ENCODE results near the gene STK24.
A peak's percentile ranks its signal among the peaks of the same experiment; 100 is the strongest.

STK24 gene

DNA sequence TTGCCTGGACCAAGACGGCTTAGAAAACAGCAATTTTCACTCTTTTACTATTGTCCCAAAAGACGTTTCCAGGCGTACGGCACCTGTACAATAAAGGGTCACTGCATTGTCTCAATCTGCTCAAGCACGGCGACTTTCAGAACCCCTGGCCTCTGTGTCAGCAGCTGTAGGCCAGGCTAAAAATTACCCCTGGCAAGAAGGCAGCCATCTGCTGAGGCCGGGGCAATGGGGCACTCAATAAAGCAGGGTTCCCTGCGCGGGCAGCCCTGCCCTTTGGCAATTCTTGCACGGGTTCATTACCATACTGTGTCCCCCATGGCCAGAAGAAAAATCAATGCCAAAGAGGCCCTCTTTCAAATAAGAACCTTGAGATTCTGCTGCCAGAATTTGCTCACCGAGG, 52.1 kb downstream of the STK24 start:
- Histone ChIP-seq H3K4me2 (ENCODE audit: low read depth, low read length, poor library complexity, severe bottlenecking) (no peak overlapping the region), H3F3A (ENCODE audit: low read depth) (no peaks in the 10 kb centered on the region), H3K9ac (ENCODE audit: low read depth, low read length, poor library complexity, severe bottlenecking) (no peak overlapping the region), H3K79me2 (ENCODE audit: insufficient read depth, low read length) (peaks cover 100% of the 10 kb centered on the region), H4K20me1 (ENCODE audit: insufficient read depth, low read length, poor library complexity, severe bottlenecking) (peaks cover 77% of the 10 kb centered on the region), H3K9me3 (ENCODE audit: insufficient read depth, low read depth, low read length) (no peaks in the 10 kb centered on the region), H3K4me1 (ENCODE audit: insufficient read depth, low read length, poor library complexity, severe bottlenecking) (peaks cover 16% of the 10 kb centered on the region), H3K4me3 (ENCODE audit: low read length, poor library complexity, severe bottlenecking) (no peak overlapping the region), H3K9me2 (replicated peaks; ENCODE audit: low read depth, low read length) (no peaks in the 10 kb centered on the region), H3K27me3 (ENCODE audit: insufficient read depth, low read length, poor library complexity, severe bottlenecking) (no peaks in the 10 kb centered on the region), H3K36me3 (ENCODE audit: insufficient read depth, low read length) (no peaks in the 10 kb centered on the region; the same call in 1 of the 2 replicates), H2AFZ (ENCODE audit: low read length) (no peak overlapping the region)
- TF ChIP-seq EZH2phosphoT487 (IDR thresholded peaks at IDR 0.05; ENCODE audit: borderline replicate concordance): no peak
- TF ChIP-seq, protein P1, sequence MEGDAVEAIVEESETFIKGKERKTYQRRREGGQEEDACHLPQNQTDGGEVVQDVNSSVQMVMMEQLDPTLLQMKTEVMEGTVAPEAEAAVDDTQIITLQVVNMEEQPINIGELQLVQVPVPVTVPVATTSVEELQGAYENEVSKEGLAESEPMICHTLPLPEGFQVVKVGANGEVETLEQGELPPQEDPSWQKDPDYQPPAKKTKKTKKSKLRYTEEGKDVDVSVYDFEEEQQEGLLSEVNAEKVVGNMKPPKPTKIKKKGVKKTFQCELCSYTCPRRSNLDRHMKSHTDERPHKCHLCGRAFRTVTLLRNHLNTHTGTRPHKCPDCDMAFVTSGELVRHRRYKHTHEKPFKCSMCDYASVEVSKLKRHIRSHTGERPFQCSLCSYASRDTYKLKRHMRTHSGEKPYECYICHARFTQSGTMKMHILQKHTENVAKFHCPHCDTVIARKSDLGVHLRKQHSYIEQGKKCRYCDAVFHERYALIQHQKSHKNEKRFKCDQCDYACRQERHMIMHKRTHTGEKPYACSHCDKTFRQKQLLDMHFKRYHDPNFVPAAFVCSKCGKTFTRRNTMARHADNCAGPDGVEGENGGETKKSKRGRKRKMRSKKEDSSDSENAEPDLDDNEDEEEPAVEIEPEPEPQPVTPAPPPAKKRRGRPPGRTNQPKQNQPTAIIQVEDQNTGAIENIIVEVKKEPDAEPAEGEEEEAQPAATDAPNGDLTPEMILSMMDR (conservative IDR thresholded peaks at IDR 0.05; ENCODE audit: low read length): no peak

DNA sequence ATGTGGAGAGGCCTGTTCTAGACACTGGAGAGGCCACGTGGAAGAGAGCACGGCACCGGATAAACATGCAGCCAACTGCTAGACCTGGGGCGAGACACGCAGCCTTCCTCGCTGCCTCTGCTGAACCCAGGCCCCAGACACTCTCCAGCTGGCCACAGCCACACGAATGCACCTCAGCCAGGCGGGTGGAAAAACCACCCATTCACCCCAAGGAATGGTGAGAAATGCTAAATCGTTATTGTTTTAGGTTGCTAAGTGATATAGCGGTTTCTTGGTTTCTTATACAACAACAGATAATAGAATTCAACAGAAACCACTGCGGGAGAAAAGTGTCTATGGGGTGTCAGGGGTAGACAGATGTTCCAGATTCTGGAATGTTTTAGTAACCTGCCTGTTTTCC, 52.5 kb downstream of the STK24 start:
- no peaks in the 10 kb centered on the region; the same call in 1 of the 2 replicates for H3K36me3 ChIP-seq (ENCODE audit: insufficient read depth, low read length)
- H3K4me2 ChIP-seq (ENCODE audit: low read depth, low read length, poor library complexity, severe bottlenecking): peak overlapping the region; percentile 12
- peaks cover 73% of the 10 kb centered on the region for H4K20me1 ChIP-seq (ENCODE audit: insufficient read depth, low read length, poor library complexity, severe bottlenecking)
- peaks cover 16% of the 10 kb centered on the region for H3K4me1 ChIP-seq (ENCODE audit: insufficient read depth, low read length, poor library complexity, severe bottlenecking)
- no peaks in the 10 kb centered on the region for H3K9me2 ChIP-seq (replicated peaks; ENCODE audit: low read depth, low read length)
- TF ChIP-seq, protein P1 (conservative IDR thresholded peaks at IDR 0.05; ENCODE audit: low read length): no peak
- no peak for TF ChIP-seq EZH2phosphoT487 (IDR thresholded peaks at IDR 0.05; ENCODE audit: borderline replicate concordance)
- H3K79me2 ChIP-seq (ENCODE audit: insufficient read depth, low read length): peaks cover 100% of the 10 kb centered on the region
- H3K27me3 ChIP-seq (ENCODE audit: insufficient read depth, low read length, poor library complexity, severe bottlenecking): no peaks in the 10 kb centered on the region
- no peak overlapping the region for H2AFZ ChIP-seq (ENCODE audit: low read length)
- H3K9ac ChIP-seq (ENCODE audit: low read depth, low read length, poor library complexity, severe bottlenecking): no peak overlapping the region
- H3K4me3 ChIP-seq (ENCODE audit: low read length, poor library complexity, severe bottlenecking): no peak overlapping the region
- no peaks in the 10 kb centered on the region for H3K9me3 ChIP-seq (ENCODE audit: insufficient read depth, low read depth, low read length)
- no peaks in the 10 kb centered on the region for H3F3A ChIP-seq (ENCODE audit: low read depth)

DNA sequence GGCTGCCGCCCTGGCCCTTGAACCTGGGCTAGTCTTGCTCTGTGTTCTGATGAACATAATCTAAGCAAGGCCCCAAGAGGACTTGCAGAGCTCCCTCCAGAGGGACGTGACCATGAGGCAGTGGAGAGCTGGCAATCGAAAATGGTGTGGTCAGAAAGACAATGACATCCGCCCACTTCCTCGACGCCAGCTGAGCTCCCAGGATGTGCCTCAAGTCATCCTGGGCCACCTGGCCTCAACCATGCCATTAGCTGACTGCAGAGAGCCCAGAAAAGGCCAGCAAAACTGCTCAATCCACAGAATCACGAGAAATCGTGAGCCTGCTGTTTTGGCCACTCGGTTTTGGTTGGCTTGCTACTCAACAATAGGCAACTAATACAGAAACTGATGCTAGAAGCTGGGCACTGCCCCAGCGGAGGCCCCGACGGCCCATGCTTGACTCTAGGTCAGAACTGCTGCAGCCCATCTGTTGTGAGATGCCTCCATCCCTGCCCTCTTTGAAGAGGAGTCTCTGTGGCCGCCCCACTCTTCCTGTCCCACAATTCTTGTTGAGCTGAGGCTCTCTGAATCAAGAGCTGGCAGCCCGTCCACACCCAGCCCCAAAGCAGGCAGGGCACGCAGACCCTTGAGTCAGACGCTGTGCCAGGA, 53.3 kb downstream of the STK24 start:
- Histone ChIP-seq H4K20me1 (ENCODE audit: insufficient read depth, low read length, poor library complexity, severe bottlenecking) (peaks cover 69% of the 10 kb centered on the region), H3K4me2 (ENCODE audit: low read depth, low read length, poor library complexity, severe bottlenecking) (peak overlapping the region; percentile 12), H3K4me1 (ENCODE audit: insufficient read depth, low read length, poor library complexity, severe bottlenecking) (peaks cover 16% of the 10 kb centered on the region), H3K9ac (ENCODE audit: low read depth, low read length, poor library complexity, severe bottlenecking) (peak overlapping the region; percentile 20), H3K9me3 (ENCODE audit: insufficient read depth, low read depth, low read length) (no peaks in the 10 kb centered on the region), H3K9me2 (replicated peaks; ENCODE audit: low read depth, low read length) (no peaks in the 10 kb centered on the region), H3K27me3 (ENCODE audit: insufficient read depth, low read length, poor library complexity, severe bottlenecking) (no peaks in the 10 kb centered on the region), H3K4me3 (ENCODE audit: low read length, poor library complexity, severe bottlenecking) (no peak overlapping the region), H3F3A (ENCODE audit: low read depth) (no peaks in the 10 kb centered on the region), H2AFZ (ENCODE audit: low read length) (no peak overlapping the region), H3K79me2 (ENCODE audit: insufficient read depth, low read length) (peaks cover 98% of the 10 kb centered on the region), H3K36me3 (ENCODE audit: insufficient read depth, low read length) (peaks cover 6% of the 10 kb centered on the region; the same call in 1 of the 2 replicates)
- TF ChIP-seq EZH2phosphoT487 (IDR thresholded peaks at IDR 0.05; ENCODE audit: borderline replicate concordance): no peak
- TF ChIP-seq, protein P1 (conservative IDR thresholded peaks at IDR 0.05; ENCODE audit: low read length): no peak

Measured in Loucy (cell line).